MCF 10A (cell line): ENCODE measurements around the gene COPA. TPM values are rescaled to one million over a fixed set of nuclear protein-coding genes. Genes with fewer than 3 reads are reported as not detected.

Source experiments
- BruUV-seq: library from RNA; stranded (reverse); fragments of 400-500 nt; replicated peaks from 2 replicates; lab custom pipeline; 2021; lab: Mats Ljungman, UMichigan
- CTCF ChIA-PET: fragments of 300-600 bp; sonication (Branson Sonifier 250); formaldehyde crosslinking; extraction: SDS; loops from one replicate; lab custom pipeline; 2021; ENCODE audit warnings: antibody characterized with exemption, inconsistent platforms; lab: Yijun Ruan, JAX
- POLR2A ChIA-PET: fragments of 300-600, 350-650 bp; sonication (Branson Sonifier 250); formaldehyde crosslinking; extraction: SDS; loops from one replicate; lab custom pipeline; 2020; ENCODE audit warnings: antibody characterized with exemption, inconsistent platforms; lab: Yijun Ruan, JAX
- DNase-seq: peaks from one replicate; pipeline ENCODE4 v3.0.0-alpha.2; 2018; ENCODE audit not compliant: unreplicated experiment
- H3K27ac Mint-ChIP-seq: one replicate; pipeline ENCODE4 v1.8.0; 2022; ENCODE audit warnings: mild to moderate bottlenecking, low read depth, mixed read lengths; ENCODE audit not compliant: unreplicated experiment
- H3K27me3 Mint-ChIP-seq: one replicate; pipeline ENCODE4 v1.8.0; 2022; ENCODE audit warnings: mixed read lengths; ENCODE audit not compliant: insufficient read depth, unreplicated experiment
- H3K36me3 Mint-ChIP-seq: one replicate; pipeline ENCODE4 v1.8.0; 2022; ENCODE audit warnings: mild to moderate bottlenecking, moderate library complexity, mixed read lengths; ENCODE audit not compliant: insufficient read depth, unreplicated experiment
- H3K4me1 Mint-ChIP-seq: one replicate; pipeline ENCODE4 v1.8.0; 2022; ENCODE audit warnings: mixed read lengths; ENCODE audit not compliant: insufficient read depth, unreplicated experiment
- H3K4me3 Mint-ChIP-seq: one replicate; pipeline ENCODE4 v1.8.0; 2022; ENCODE audit warnings: mild to moderate bottlenecking, moderate library complexity, mixed read lengths; ENCODE audit not compliant: unreplicated experiment
- H3K9me3 Mint-ChIP-seq: one replicate; pipeline ENCODE4 v1.8.0; 2022; ENCODE audit warnings: mixed read lengths; ENCODE audit not compliant: unreplicated experiment
- intact Hi-C: fragments of 100-400 bp; cut with micrococcal nuclease; formaldehyde crosslinking; loops from 2 replicates; pipeline ENCODE4 v1.14.1; 2022
- total RNA-seq: library from RNA; stranded (reverse); gene quantifications from 2 replicates; pipeline ENCODE4 v1.2.3, GENCODE V29; 2022
- TF ChIP-seq, protein P1 (sequence below): fragments of 200-600 bp; IDR thresholded peaks from one replicate; pipeline ENCODE4 v1.8.0; 2022; ENCODE audit warnings: antibody characterized with exemption, mild to moderate bottlenecking; ENCODE audit not compliant: unreplicated experiment

The COPA gene
- total RNA-seq, 1 experiment from 2014 or later = 273 TPM

- Mint-ChIP-seq H3K4me1 (peaks cover 5% of the 10 kb centered on the region), H3K27me3 (no peaks in the 10 kb centered on the region), H3K27ac (no peak overlapping the region), H3K9me3 (no peaks in the 10 kb centered on the region), H3K4me3 (no peak overlapping the region), H3K36me3 (peaks cover 72% of the 10 kb centered on the region)
- BruUV-seq = no TSS peak
- TF ChIP-seq, protein P1, sequence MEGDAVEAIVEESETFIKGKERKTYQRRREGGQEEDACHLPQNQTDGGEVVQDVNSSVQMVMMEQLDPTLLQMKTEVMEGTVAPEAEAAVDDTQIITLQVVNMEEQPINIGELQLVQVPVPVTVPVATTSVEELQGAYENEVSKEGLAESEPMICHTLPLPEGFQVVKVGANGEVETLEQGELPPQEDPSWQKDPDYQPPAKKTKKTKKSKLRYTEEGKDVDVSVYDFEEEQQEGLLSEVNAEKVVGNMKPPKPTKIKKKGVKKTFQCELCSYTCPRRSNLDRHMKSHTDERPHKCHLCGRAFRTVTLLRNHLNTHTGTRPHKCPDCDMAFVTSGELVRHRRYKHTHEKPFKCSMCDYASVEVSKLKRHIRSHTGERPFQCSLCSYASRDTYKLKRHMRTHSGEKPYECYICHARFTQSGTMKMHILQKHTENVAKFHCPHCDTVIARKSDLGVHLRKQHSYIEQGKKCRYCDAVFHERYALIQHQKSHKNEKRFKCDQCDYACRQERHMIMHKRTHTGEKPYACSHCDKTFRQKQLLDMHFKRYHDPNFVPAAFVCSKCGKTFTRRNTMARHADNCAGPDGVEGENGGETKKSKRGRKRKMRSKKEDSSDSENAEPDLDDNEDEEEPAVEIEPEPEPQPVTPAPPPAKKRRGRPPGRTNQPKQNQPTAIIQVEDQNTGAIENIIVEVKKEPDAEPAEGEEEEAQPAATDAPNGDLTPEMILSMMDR = no peak
- intact Hi-C loops = loop anchor here (10.0 kb wide), 2 partner anchors 258 to 738 kb away; partner anchors contain the start of gene NECTIN4
- DNase-seq = no peak
- ChIA-PET POLR2A (interaction anchor here (1.7 kb wide), 1 partner anchor 9 kb away, joined by 4 read pairs; no protein-coding TSS in a partner anchor), CTCF (interaction anchor here (0.6 to 4.9 kb wide), 7 partner anchors 8 to 944 kb away, joined by 3 to 47 read pairs (median 4); no protein-coding TSS in a partner anchor)
Observed at GRCh38 chr1:160346958-160347357, 3.9 kb upstream of the COPA start.

DNA sequence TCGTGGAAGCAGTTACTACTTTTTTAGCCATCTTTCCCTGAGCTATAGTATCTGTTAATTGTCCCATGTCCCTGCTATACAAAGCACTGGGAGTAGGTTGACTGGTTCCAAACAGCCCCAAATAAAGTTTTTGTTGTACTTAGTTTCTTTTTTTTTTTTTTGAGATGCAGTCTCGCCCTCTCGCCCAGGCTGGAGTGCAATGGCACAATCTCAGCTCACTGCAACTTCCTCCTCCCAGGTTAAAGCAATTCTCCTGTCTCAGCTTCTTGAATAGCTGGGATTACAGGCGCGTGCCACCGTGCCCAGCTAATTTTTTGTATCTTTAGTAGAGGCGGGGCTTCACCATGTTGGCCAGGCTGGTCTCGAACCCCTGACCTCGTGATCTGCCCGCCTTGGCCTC, 3.4 kb upstream of the COPA start:
- Mint-ChIP-seq H3K27me3 (no peaks in the 10 kb centered on the region), H3K36me3 (peaks cover 68% of the 10 kb centered on the region), H3K9me3 (no peaks in the 10 kb centered on the region), H3K27ac (no peak overlapping the region), H3K4me1 (peaks cover 5% of the 10 kb centered on the region), H3K4me3 (no peak overlapping the region)
- TF ChIP-seq, protein P1 = no peak
- ChIA-PET POLR2A (interaction anchor here (1.7 kb wide), 1 partner anchor 9 kb away, joined by 4 read pairs; no protein-coding TSS in a partner anchor), CTCF (interaction anchor here (0.6 to 4.9 kb wide), 11 partner anchors 8 to 945 kb away, joined by 3 to 47 read pairs (median 4); no protein-coding TSS in a partner anchor)
- intact Hi-C loops = loop anchor here (10.0 kb wide), 2 partner anchors 258 to 738 kb away; partner anchors contain the start of gene NECTIN4
- BruUV-seq = no TSS peak
- DNase-seq = no peak

DNA sequence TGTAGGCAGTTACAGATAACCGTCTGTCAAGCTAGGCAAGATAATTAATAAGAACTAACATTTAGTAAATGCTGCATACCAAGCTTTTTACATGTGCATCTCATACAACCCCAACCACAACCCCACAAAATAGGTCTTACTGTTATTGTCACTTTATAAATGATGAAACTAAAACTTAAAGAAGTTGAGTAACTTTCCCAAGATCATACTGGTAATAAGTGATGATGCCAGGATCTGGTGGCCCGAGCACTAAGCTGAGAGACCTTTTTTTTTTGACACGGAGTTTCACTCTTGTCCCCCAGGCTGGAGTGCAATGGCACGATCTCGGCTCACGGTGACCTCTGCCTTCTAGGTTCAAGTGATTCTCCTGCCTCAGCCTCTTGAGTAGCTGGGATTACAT, 1.9 kb upstream of the COPA start:
- CTCF ChIA-PET = interaction anchor here (0.5 to 4.9 kb wide), 13 partner anchors 10 to 423 kb away, joined by 3 to 47 read pairs (median 3); no protein-coding TSS in a partner anchor
- POLR2A ChIA-PET = interaction anchor here (0.6 to 2.6 kb wide), 14 partner anchors 8 to 328 kb away, joined by 3 to 18 read pairs (median 6); partner anchors contain the start of genes DCAF8 and PEX19
- Mint-ChIP-seq H3K4me3 (no peak overlapping the region), H3K4me1 (peaks cover 16% of the 10 kb centered on the region), H3K9me3 (no peaks in the 10 kb centered on the region), H3K36me3 (peaks cover 57% of the 10 kb centered on the region), H3K27me3 (no peaks in the 10 kb centered on the region), H3K27ac (no peak overlapping the region)
- no peak for DNase-seq
- intact Hi-C loops = loop anchor here (10.0 kb wide), 2 partner anchors 260 to 740 kb away; partner anchors contain the start of gene NECTIN4
- TF ChIP-seq, protein P1 = no peak
- BruUV-seq = no TSS peak

GRCh38 chr1:160344241-160344640, 1.2 kb upstream of the COPA start:
- H3K9me3 Mint-ChIP-seq = no peaks in the 10 kb centered on the region
- POLR2A ChIA-PET = interaction anchor here (0.6 to 2.6 kb wide), 15 partner anchors 9 to 327 kb away, joined by 3 to 18 read pairs (median 5); partner anchors contain the start of genes DCAF8 and PEX19
- H3K27ac Mint-ChIP-seq = peak overlapping the region; percentile 99
- CTCF ChIA-PET = interaction anchor here (0.7 to 4.9 kb wide), 7 partner anchors 10 to 151 kb away, joined by 3 to 47 read pairs (median 5); no protein-coding TSS in a partner anchor
- no peaks in the 10 kb centered on the region for H3K27me3 Mint-ChIP-seq
- no peak for DNase-seq
- H3K36me3 Mint-ChIP-seq = peaks cover 62% of the 10 kb centered on the region
- TF ChIP-seq, protein P1 = no peak
- H3K4me3 Mint-ChIP-seq = peak overlapping the region; percentile 87
- peaks cover 23% of the 10 kb centered on the region for H3K4me1 Mint-ChIP-seq
- BruUV-seq = no TSS peak
- intact Hi-C loops = loop anchor here (10.0 kb wide), 2 partner anchors 261 to 741 kb away; partner anchors contain the start of gene NECTIN4
